Measurements from ENCODE around the gene PROM2.

Gene PROM2

GRCh38 chr2:95266781-95267430, 7.3 kb upstream of the PROM2 start:
- H4K12ac ChIP-seq (ENCODE audit: low read depth, low read length): no peak overlapping the region
- no peaks in the 10 kb centered on the region for H3K79me2 ChIP-seq (ENCODE audit: control insufficient read depth, insufficient read depth, low read length, poor library complexity)
- no peak overlapping the region for H3K14ac ChIP-seq (ENCODE audit: low read length)
- H3K79me1 ChIP-seq (ENCODE audit: low read length): no peaks in the 10 kb centered on the region
- no peak overlapping the region for H2BK5ac ChIP-seq (ENCODE audit: low read depth, low read length, poor library complexity)
- H3K4me3 ChIP-seq (ENCODE audit: low read depth, low read length): no peak overlapping the region
- H2BK120ac ChIP-seq (ENCODE audit: insufficient read depth, low read length, poor library complexity): no peak overlapping the region
- DNase-seq: no peak
- H4K8ac ChIP-seq (ENCODE audit: low read depth, low read length): no peak overlapping the region
- WGBS (ENCODE audit: extremely low coverage, insufficient coverage, insufficient read length): no CpG with 5 or more reads among the region's 10 CpGs
- H3K9me3 ChIP-seq (ENCODE audit: insufficient read depth, low read depth, low read length): no peaks in the 10 kb centered on the region
- no peak overlapping the region for H2AK5ac ChIP-seq (ENCODE audit: low read length)
- H3K4ac ChIP-seq (ENCODE audit: low read depth, low read length): no peak overlapping the region
- no peak overlapping the region for H4K91ac ChIP-seq (ENCODE audit: low read depth, low read length)
- no peak overlapping the region for H3K18ac ChIP-seq (ENCODE audit: low read length)
- no peak overlapping the region for H2AFZ ChIP-seq (ENCODE audit: insufficient read depth, low read length, poor library complexity)
- H3K36me3 ChIP-seq (ENCODE audit: control insufficient read depth in 1 of 2, insufficient read depth in 2 of 2, low read length in 2 of 2): no peaks in the 10 kb centered on the region
- no peaks in the 10 kb centered on the region for H3K27me3 ChIP-seq (ENCODE audit: insufficient read depth, low read length)
- H3K4me2 ChIP-seq (ENCODE audit: low read length): no peak overlapping the region
- H3K27ac ChIP-seq (ENCODE audit: low read depth, low read length): no peak overlapping the region
- no peak overlapping the region for H3K23ac ChIP-seq (ENCODE audit: low read length)
- H2BK12ac ChIP-seq (ENCODE audit: low read length): no peak overlapping the region
- H3K9ac ChIP-seq (ENCODE audit: low read length): no peak overlapping the region
- peaks cover 9 to 18% of the 10 kb centered on the region in 2 experiments for H3K4me1 ChIP-seq (ENCODE audit: control insufficient read depth in 1 of 2, insufficient read depth in 2 of 2, low read length in 2 of 2)

GRCh38 chr2:95267458-95268210, 6.6 kb upstream of the PROM2 start:
- no peak overlapping the region for H2AFZ ChIP-seq (ENCODE audit: insufficient read depth, low read length, poor library complexity)
- no peaks in the 10 kb centered on the region for H3K79me1 ChIP-seq (ENCODE audit: low read length)
- H4K8ac ChIP-seq (ENCODE audit: low read depth, low read length): no peak overlapping the region
- no peak for DNase-seq
- no peak overlapping the region for H3K9ac ChIP-seq (ENCODE audit: low read length)
- no peak overlapping the region for H3K4me2 ChIP-seq (ENCODE audit: low read length)
- no peak overlapping the region for H4K91ac ChIP-seq (ENCODE audit: low read depth, low read length)
- no peak overlapping the region for H3K4me3 ChIP-seq (ENCODE audit: low read depth, low read length)
- no peaks in the 10 kb centered on the region for H3K9me3 ChIP-seq (ENCODE audit: insufficient read depth, low read depth, low read length)
- H3K4me1 ChIP-seq (ENCODE audit: control insufficient read depth in 1 of 2, insufficient read depth in 2 of 2, low read length in 2 of 2): peaks cover 9 to 18% of the 10 kb centered on the region in 2 experiments
- H3K23ac ChIP-seq (ENCODE audit: low read length): no peak overlapping the region
- no CpG with 5 or more reads among the region's 11 CpGs for WGBS (ENCODE audit: extremely low coverage, insufficient coverage, insufficient read length)
- no peaks in the 10 kb centered on the region for H3K79me2 ChIP-seq (ENCODE audit: control insufficient read depth, insufficient read depth, low read length, poor library complexity)
- H3K36me3 ChIP-seq (ENCODE audit: control insufficient read depth in 1 of 2, insufficient read depth in 2 of 2, low read length in 2 of 2): no peaks in the 10 kb centered on the region
- H2AK5ac ChIP-seq (ENCODE audit: low read length): no peak overlapping the region
- no peak overlapping the region for H3K14ac ChIP-seq (ENCODE audit: low read length)
- no peak overlapping the region for H3K27ac ChIP-seq (ENCODE audit: low read depth, low read length)
- no peak overlapping the region for H2BK12ac ChIP-seq (ENCODE audit: low read length)
- H3K4ac ChIP-seq (ENCODE audit: low read depth, low read length): no peak overlapping the region
- no peak overlapping the region for H2BK120ac ChIP-seq (ENCODE audit: insufficient read depth, low read length, poor library complexity)
- no peak overlapping the region for H3K18ac ChIP-seq (ENCODE audit: low read length)
- no peak overlapping the region for H4K12ac ChIP-seq (ENCODE audit: low read depth, low read length)
- no peak overlapping the region for H2BK5ac ChIP-seq (ENCODE audit: low read depth, low read length, poor library complexity)
- H3K27me3 ChIP-seq (ENCODE audit: insufficient read depth, low read length): no peaks in the 10 kb centered on the region

- H3K14ac ChIP-seq (ENCODE audit: low read length): no peak overlapping the region
- no peak overlapping the region for H3K18ac ChIP-seq (ENCODE audit: low read length)
- no peak overlapping the region for H4K12ac ChIP-seq (ENCODE audit: low read depth, low read length)
- no peak overlapping the region for H3K4ac ChIP-seq (ENCODE audit: low read depth, low read length)
- H3K9me3 ChIP-seq (ENCODE audit: insufficient read depth, low read depth, low read length): no peaks in the 10 kb centered on the region
- no peak overlapping the region for H3K4me2 ChIP-seq (ENCODE audit: low read length)
- H3K23ac ChIP-seq (ENCODE audit: low read length): no peak overlapping the region
- H3K27me3 ChIP-seq (ENCODE audit: insufficient read depth, low read length): no peaks in the 10 kb centered on the region
- no peak overlapping the region for H4K8ac ChIP-seq (ENCODE audit: low read depth, low read length)
- H3K36me3 ChIP-seq (ENCODE audit: control insufficient read depth in 1 of 2, insufficient read depth in 2 of 2, low read length in 2 of 2): no peaks in the 10 kb centered on the region
- H3K4me3 ChIP-seq (ENCODE audit: low read depth, low read length): no peak overlapping the region
- H3K79me1 ChIP-seq (ENCODE audit: low read length): no peaks in the 10 kb centered on the region
- H2BK5ac ChIP-seq (ENCODE audit: low read depth, low read length, poor library complexity): no peak overlapping the region
- no CpG with 5 or more reads among the region's 13 CpGs for WGBS (ENCODE audit: extremely low coverage, insufficient coverage, insufficient read length)
- no peak overlapping the region for H2AFZ ChIP-seq (ENCODE audit: insufficient read depth, low read length, poor library complexity)
- H3K4me1 ChIP-seq (ENCODE audit: control insufficient read depth in 1 of 2, insufficient read depth in 2 of 2, low read length in 2 of 2): peaks cover 9 to 18% of the 10 kb centered on the region in 2 experiments
- no peak overlapping the region for H3K9ac ChIP-seq (ENCODE audit: low read length)
- DNase-seq: no peak
- H4K91ac ChIP-seq (ENCODE audit: low read depth, low read length): no peak overlapping the region
- no peaks in the 10 kb centered on the region for H3K79me2 ChIP-seq (ENCODE audit: control insufficient read depth, insufficient read depth, low read length, poor library complexity)
- H2BK12ac ChIP-seq (ENCODE audit: low read length): no peak overlapping the region
- no peak overlapping the region for H2AK5ac ChIP-seq (ENCODE audit: low read length)
- no peak overlapping the region for H2BK120ac ChIP-seq (ENCODE audit: insufficient read depth, low read length, poor library complexity)
- H3K27ac ChIP-seq (ENCODE audit: low read depth, low read length): no peak overlapping the region
Measured at GRCh38 chr2:95268211-95269035, 5.8 kb upstream of the PROM2 start.

- no peak overlapping the region for H4K8ac ChIP-seq (ENCODE audit: low read depth, low read length)
- H3K9ac ChIP-seq (ENCODE audit: low read length): no peak overlapping the region
- no peaks in the 10 kb centered on the region for H3K36me3 ChIP-seq (ENCODE audit: control insufficient read depth in 1 of 2, insufficient read depth in 2 of 2, low read length in 2 of 2)
- no peak for DNase-seq
- H2AK5ac ChIP-seq (ENCODE audit: low read length): no peak overlapping the region
- no peaks in the 10 kb centered on the region for H3K27me3 ChIP-seq (ENCODE audit: insufficient read depth, low read length)
- no peak overlapping the region for H3K23ac ChIP-seq (ENCODE audit: low read length)
- H3K79me2 ChIP-seq (ENCODE audit: control insufficient read depth, insufficient read depth, low read length, poor library complexity): peaks cover 3% of the 10 kb centered on the region
- peaks cover 4% of the 10 kb centered on the region for H3K79me1 ChIP-seq (ENCODE audit: low read length)
- H3K4me2 ChIP-seq (ENCODE audit: low read length): no peak overlapping the region
- H3K4me3 ChIP-seq (ENCODE audit: low read depth, low read length): no peak overlapping the region
- H2BK12ac ChIP-seq (ENCODE audit: low read length): no peak overlapping the region
- peaks cover 14 to 26% of the 10 kb centered on the region in 2 experiments for H3K4me1 ChIP-seq (ENCODE audit: control insufficient read depth in 1 of 2, insufficient read depth in 2 of 2, low read length in 2 of 2)
- no peak overlapping the region for H4K91ac ChIP-seq (ENCODE audit: low read depth, low read length)
- H3K4ac ChIP-seq (ENCODE audit: low read depth, low read length): no peak overlapping the region
- no peak overlapping the region for H4K12ac ChIP-seq (ENCODE audit: low read depth, low read length)
- no peak overlapping the region for H2BK120ac ChIP-seq (ENCODE audit: insufficient read depth, low read length, poor library complexity)
- no peak overlapping the region for H2AFZ ChIP-seq (ENCODE audit: insufficient read depth, low read length, poor library complexity)
- no CpG with 5 or more reads among the region's 10 CpGs for WGBS (ENCODE audit: extremely low coverage, insufficient coverage, insufficient read length)
- H3K14ac ChIP-seq (ENCODE audit: low read length): no peak overlapping the region
- no peak overlapping the region for H3K27ac ChIP-seq (ENCODE audit: low read depth, low read length)
- no peak overlapping the region for H2BK5ac ChIP-seq (ENCODE audit: low read depth, low read length, poor library complexity)
- no peak overlapping the region for H3K18ac ChIP-seq (ENCODE audit: low read length)
- H3K9me3 ChIP-seq (ENCODE audit: insufficient read depth, low read depth, low read length): no peaks in the 10 kb centered on the region
Measured at GRCh38 chr2:95269036-95269680, 5.1 kb upstream of the PROM2 start.

Measured in trophoblast cell (in vitro differentiated cells and primary cell).